Cardiac muscle cell (in vitro differentiated cells and primary cell): ENCODE data around the gene LBH. TPM values are rescaled to one million over a fixed set of nuclear protein-coding genes. Genes with fewer than 3 reads are reported as not detected.
A peak's percentile ranks its signal among the peaks of the same experiment; 100 is the strongest.

Source experiments
- DNase-seq, 2 donors: peaks; one replicate each; pipeline versions ENCODE4 v3.0.0 to v3.0.0-alpha.2; 2010 to 2017; ENCODE audit warnings: low read depth in 1 of 2, low spot score in 1 of 2
- H3K27ac ChIP-seq: fragments of 200-600 bp; sonication (generic); 2 replicates; pipeline ENCODE4 v1.5.1; 2016
- H3K27me3 ChIP-seq: fragments of 200-600 bp; sonication (generic); 2 replicates; pipeline ENCODE4 v1.6.0; 2016; ENCODE audit warnings: control low read depth
- H3K36me3 ChIP-seq: fragments of 200-600 bp; sonication (generic); 2 replicates; pipeline ENCODE4 v1.5.1; 2016; ENCODE audit warnings: control low read depth
- H3K4me1 ChIP-seq: fragments of 200-600 bp; sonication (generic); 2 replicates; pipeline ENCODE4 v1.8.1; 2017; ENCODE audit warnings: low read depth, mild to moderate bottlenecking, mixed run types
- H3K4me3 ChIP-seq: fragments of 200-600 bp; sonication (generic); 2 replicates; pipeline ENCODE4 v1.5.1; 2016; ENCODE audit warnings: mild to moderate bottlenecking
- H3K9me3 ChIP-seq: fragments of 200-600 bp; sonication (generic); 2 replicates; pipeline ENCODE4 v1.5.1; 2017; ENCODE audit warnings: low read depth, mild to moderate bottlenecking, control low read depth
- CTCF ChIP-seq: IDR thresholded peaks from 2 replicates; pipeline ENCODE4 v1.5.1; 2012; ENCODE audit warnings: low read depth, mild to moderate bottlenecking, low read length
- polyA plus RNA-seq: library from polyadenylated mRNA; unstranded; fragments of >200 nt; fragmentation: Nextera tagmentation; extraction: Ambion mirVana; gene quantifications from 2 replicates; pipeline ENCODE4 v1.2.1, GENCODE V29; 2016
- total RNA-seq: library from RNA; depleted of rRNA; stranded (reverse); fragments of >200 nt; gene quantifications from 2 replicates; pipeline ENCODE4 v1.2.3, GENCODE V29; 2016

Gene LBH
- total and polyA plus RNA-seq, 2 experiments from 2014 or later, result 632 to 1,389 TPM

- no peak overlapping the region for H3K4me3 ChIP-seq
- no peaks in the 10 kb centered on the region for H3K36me3 ChIP-seq
- no peaks in the 10 kb centered on the region for H3K9me3 ChIP-seq
- H3K27me3 ChIP-seq, result no peaks in the 10 kb centered on the region
- peaks cover 17% of the 10 kb centered on the region for H3K4me1 ChIP-seq
- TF ChIP-seq CTCF, result no peak
- H3K27ac ChIP-seq, result no peak overlapping the region
- DNase-seq, result no peak
Measured at GRCh38 chr2:30288561-30288960, 57.2 kb downstream of the LBH start.

DNA sequence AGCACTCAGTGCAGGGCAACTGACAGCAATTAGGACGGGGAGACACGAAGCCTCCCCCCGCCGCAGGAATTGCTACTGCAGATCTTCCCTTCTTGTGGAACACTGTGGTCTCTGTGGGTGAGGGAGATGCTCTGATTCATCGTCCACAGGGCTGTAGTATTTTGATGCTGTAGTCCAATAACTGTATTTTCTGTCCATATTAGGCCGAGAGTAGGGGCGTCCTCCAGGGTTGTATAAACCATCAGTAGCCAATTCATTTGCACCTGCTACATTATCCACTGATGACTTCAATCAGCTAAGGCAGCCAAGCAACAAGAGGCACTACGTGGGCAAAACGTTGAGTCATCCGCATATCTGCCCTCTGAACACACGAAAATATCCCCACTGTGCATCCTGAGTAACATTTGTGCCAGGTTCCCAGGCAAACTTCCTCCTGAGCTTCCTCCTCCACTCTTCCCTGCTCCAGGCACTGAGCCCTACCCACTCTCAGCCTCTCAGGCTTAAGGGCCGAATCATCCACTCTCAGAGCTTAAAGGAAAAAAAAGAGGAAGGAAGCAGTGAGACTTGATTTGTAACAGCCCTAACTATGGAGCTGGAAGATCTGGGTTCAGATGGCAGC is 62.1 kb downstream of the LBH start:
- Histone ChIP-seq H3K9me3 (no peaks in the 10 kb centered on the region), H3K27me3 (no peaks in the 10 kb centered on the region), H3K4me3 (no peak overlapping the region), H3K36me3 (no peaks in the 10 kb centered on the region), H3K27ac (no peak overlapping the region), H3K4me1 (peaks cover 8% of the 10 kb centered on the region)
- no peak for TF ChIP-seq CTCF
- DNase-seq, result peak; percentile 26 to 28

- Histone ChIP-seq H3K9me3 (no peaks in the 10 kb centered on the region), H3K36me3 (no peaks in the 10 kb centered on the region), H3K27me3 (no peaks in the 10 kb centered on the region), H3K4me3 (no peak overlapping the region), H3K4me1 (peaks cover 6% of the 10 kb centered on the region), H3K27ac (no peak overlapping the region)
- TF ChIP-seq CTCF, result no peak
- no peak for DNase-seq
Measured at GRCh38 chr2:30294133-30294532, 62.8 kb downstream of the LBH start.

DNA sequence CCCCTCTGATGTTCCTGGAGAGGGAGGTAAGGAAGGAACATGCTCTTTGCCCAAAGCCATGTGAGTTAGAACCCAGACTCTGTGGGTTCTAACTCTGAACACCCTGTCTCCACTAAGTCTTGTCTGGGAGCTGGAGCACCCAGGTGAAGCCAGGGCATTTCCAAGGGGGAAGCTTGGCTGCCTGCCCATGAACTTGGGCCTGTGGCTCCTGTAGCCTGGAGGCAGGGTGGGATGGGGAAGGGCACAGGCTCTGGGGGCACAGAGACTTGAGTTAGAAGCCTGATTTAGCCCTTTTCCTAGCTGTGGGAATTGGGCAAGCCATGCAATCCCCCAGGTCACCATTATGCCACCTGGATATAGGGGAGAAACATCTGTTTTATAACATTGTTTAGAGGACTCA is 65.2 kb downstream of the LBH start:
- Histone ChIP-seq H3K27me3 (no peaks in the 10 kb centered on the region), H3K36me3 (no peaks in the 10 kb centered on the region), H3K27ac (no peak overlapping the region), H3K4me1 (peaks cover 29% of the 10 kb centered on the region), H3K9me3 (no peaks in the 10 kb centered on the region), H3K4me3 (no peak overlapping the region)
- DNase-seq, result no peak
- TF ChIP-seq CTCF, result no peak

GRCh38 chr2:30298302-30298701 is 67.0 kb downstream of the LBH start:
- peaks cover 28% of the 10 kb centered on the region for H3K4me1 ChIP-seq
- no peak overlapping the region for H3K4me3 ChIP-seq
- H3K9me3 ChIP-seq, result no peaks in the 10 kb centered on the region
- no peaks in the 10 kb centered on the region for H3K27me3 ChIP-seq
- H3K36me3 ChIP-seq, result no peaks in the 10 kb centered on the region
- H3K27ac ChIP-seq, result no peak overlapping the region
- no peak for TF ChIP-seq CTCF
- DNase-seq, result no peak

DNA sequence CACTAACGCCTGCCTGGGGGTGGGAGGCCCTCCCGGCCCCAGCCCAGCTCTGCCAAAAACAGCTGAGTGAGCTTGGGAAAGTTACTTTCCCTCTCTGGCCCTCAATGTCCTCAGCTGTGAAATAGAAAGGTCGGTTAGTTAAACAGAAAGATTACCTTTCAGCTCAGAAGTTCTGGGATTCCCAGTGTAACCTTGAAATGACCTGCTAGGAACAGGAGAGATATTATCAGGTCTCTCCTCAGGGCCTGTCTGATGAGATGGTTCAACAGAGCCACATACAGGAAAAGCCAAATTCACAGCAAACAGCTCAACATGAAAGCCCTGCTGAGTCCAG is 68.8 kb downstream of the LBH start:
- TF ChIP-seq CTCF, result no peak
- H3K4me3 ChIP-seq, result no peak overlapping the region
- peaks cover 24% of the 10 kb centered on the region for H3K4me1 ChIP-seq
- no peaks in the 10 kb centered on the region for H3K36me3 ChIP-seq
- H3K27ac ChIP-seq, result peak overlapping the region; percentile 93
- DNase-seq, result no peak
- H3K27me3 ChIP-seq, result no peaks in the 10 kb centered on the region
- no peaks in the 10 kb centered on the region for H3K9me3 ChIP-seq
